Skin of body (tissue), 1 donor: ENCODE results near the gene TMEM225. TPM values are rescaled to one million over a fixed set of nuclear protein-coding genes. Genes with fewer than 3 reads are reported as not detected.

Source experiments
- total RNA-seq: library from RNA; depleted of rRNA; stranded (reverse); fragments of >200 nt; gene quantifications from one replicate; pipeline ENCODE4 v1.2.3, GENCODE V29; 2014

Gene TMEM225
- total RNA-seq, 1 donor from 2014 or later, result not detected

Other genes starting within 250 kb of the TMEM225 start
- 3.6 TPM for gene SCN3B, start 231.0 kb downstream of the TMEM225 start, total RNA-seq
- gene ZNF202, start 144.0 kb downstream of the TMEM225 start, total RNA-seq, result 10.9 TPM
- gene OR6X1, start 131.2 kb downstream of the TMEM225 start, total RNA-seq, result not detected
- not detected for gene OR6M1, start 79.3 kb downstream of the TMEM225 start, total RNA-seq
- gene OR8D4, start 16.5 kb upstream of the TMEM225 start, total RNA-seq, result 0.30 TPM
- not detected for gene OR4D5, start 53.9 kb upstream of the TMEM225 start, total RNA-seq
- not detected for gene OR6T1, start 58.2 kb upstream of the TMEM225 start, total RNA-seq
- gene OR10S1, start 92.1 kb upstream of the TMEM225 start, total RNA-seq, result not detected
- not detected for gene OR10G6, start 109.5 kb upstream of the TMEM225 start, total RNA-seq
- gene OR10G4, start 127.3 kb upstream of the TMEM225 start, total RNA-seq, result not detected
- gene OR10G9, start 137.3 kb upstream of the TMEM225 start, total RNA-seq, result not detected
- gene OR10G8, start 141.1 kb upstream of the TMEM225 start, total RNA-seq, result not detected
- not detected for gene OR10G7, start 155.7 kb upstream of the TMEM225 start, total RNA-seq
- gene VWA5A, start 229.8 kb upstream of the TMEM225 start, total RNA-seq, result 22.0 TPM